Epithelial cell of proximal tubule (primary cell): ENCODE results near the gene TNFRSF12A. TPM values are rescaled to one million over a fixed set of nuclear protein-coding genes. Genes with fewer than 3 reads are reported as not detected.

Experiments
- DNase-seq: peaks from one replicate; pipeline ENCODE4 v3.0.0-alpha.2; 2011; ENCODE audit warnings: low read depth
- H3K4me3 ChIP-seq: 2 replicates; pipeline ENCODE4 v1.5.1; 2011; ENCODE audit warnings: low read depth, mild to moderate bottlenecking, low read length
- CTCF ChIP-seq: conservative IDR thresholded peaks from 2 replicates; pipeline ENCODE4 v1.5.1; 2012; ENCODE audit warnings: low read depth, mild to moderate bottlenecking, low read length
- total RNA-seq: library from RNA; depleted of rRNA; stranded (reverse); fragments of >200 nt; gene quantifications from 2 replicates; pipeline ENCODE4 v1.2.3, GENCODE V29; 2015

TNFRSF12A gene
- total RNA-seq, 1 donor from 2014 or later, result 451 TPM

DNA sequence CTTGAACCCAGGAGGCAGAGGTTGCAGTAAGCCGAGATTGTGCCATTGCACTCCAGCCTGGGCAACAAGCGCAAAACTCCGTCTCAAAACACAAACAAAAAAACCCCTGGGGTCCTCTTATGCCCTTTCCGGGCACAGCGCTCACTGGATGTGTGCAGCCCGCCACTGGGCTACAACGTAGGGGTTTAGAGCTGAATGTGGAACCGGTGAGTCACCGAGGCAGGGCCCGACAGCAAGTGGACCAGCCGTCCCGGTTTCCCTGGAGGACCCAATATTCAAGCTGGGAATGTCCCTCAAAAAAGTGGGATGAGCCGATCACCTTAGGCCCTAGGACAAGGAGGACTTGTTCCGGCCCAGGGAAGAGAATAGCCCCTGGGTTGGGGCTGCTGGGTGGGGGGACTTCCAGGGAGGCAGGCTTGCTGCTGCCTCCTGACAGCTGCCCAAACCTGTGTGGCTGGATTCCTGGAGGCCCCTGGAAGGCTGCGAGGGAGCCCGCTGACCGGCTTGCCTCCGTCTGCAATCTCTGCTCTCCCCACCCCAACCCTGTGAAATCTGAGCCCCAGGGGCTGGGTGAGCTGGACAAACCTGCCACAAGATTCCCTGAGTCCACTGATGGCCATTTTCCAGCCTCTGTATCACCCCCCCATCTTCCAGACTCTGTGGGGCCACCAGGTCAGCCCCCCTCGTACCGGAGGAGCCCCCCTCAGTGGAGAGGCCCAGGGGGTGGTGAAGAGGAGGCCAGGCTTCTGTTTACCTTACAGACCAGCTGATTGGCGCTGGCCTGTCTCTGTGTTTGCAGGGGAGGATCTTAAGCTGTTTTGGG, 10.4 kb upstream of the TNFRSF12A start:
- DNase-seq, result no peak
- no peak overlapping the region for H3K4me3 ChIP-seq
- TF ChIP-seq CTCF, result no peak

GRCh38 chr16:3010510-3010909, 9.7 kb upstream of the TNFRSF12A start:
- no peak for DNase-seq
- H3K4me3 ChIP-seq, result no peak overlapping the region
- no peak for TF ChIP-seq CTCF

DNA sequence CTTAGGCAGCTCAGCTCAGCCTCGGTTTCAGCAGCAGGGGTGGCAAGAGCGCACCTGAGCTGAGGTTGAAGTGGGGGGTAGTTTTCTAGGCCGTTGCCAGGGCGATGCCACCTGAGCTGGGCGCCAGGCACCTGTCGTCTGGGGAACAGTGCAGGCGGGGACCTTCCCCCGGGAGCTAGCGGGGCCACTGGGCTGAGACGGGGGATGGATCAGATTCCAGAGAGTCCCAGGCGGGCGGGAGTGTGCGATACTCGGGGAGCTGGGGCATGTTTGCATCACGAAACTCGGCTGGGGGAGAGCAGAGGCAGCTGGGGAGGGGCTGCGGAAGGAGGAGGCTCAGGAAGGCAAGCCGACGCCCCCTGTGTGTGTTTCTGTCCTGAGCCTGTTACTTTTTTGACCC, 7.9 kb upstream of the TNFRSF12A start:
- no peak for TF ChIP-seq CTCF
- no peak for DNase-seq
- H3K4me3 ChIP-seq, result no peak overlapping the region

GRCh38 chr16:3012828-3013420, 7.2 kb upstream of the TNFRSF12A start, which contains the start of gene CLDN9:
TSS of gene CLDN9 (plus strand) at chr16:3012923. CDS start at chr16:3013363, 440 bp downstream.
- DNase-seq, result no peak
- no peak for TF ChIP-seq CTCF
- no peak within 1 kb of the TSS for H3K4me3 ChIP-seq

GRCh38 chr16:3013491-3013951, 6.6 kb upstream of the TNFRSF12A start:
- TF ChIP-seq CTCF, result no peak
- no peak for DNase-seq
- H3K4me3 ChIP-seq, result no peak overlapping the region

DNA sequence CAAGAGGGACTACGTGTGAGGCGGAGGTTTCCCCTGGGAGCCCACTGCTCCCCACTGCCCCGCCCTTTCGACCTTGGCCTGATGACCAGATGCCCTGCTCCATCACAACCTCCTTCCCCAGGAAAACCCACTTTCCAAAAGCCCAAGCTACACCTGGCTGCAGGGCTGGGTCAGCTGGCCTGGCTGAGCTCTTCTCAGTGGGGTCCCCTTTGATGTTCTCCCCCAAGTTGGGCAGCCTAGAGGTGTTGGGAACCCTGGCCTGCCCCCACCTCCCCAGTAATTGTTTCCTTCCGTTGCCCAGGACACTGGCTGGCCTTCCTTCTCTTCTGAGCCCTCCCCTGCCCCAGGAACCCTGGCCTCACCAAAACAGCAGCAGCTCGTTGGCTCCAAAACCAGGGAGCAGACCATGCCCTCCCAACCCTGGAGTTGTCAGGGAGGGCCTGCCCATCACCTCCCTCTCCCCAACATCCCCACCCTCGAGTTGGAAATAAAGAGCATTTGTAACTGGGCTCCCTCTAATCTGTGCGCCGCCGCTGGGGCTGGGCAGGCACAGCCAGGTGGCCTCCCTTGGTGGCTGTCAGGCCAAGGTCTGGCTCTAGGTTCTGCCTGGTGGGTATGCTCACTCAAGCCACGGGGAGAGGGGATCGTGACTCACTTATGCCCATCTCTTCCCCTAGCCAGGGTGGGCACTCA, 6.0 kb upstream of the TNFRSF12A start:
- TF ChIP-seq CTCF, result no peak

More for the DNA sequence above, 6.0 kb upstream of the TNFRSF12A start:
- no peak overlapping the region for H3K4me3 ChIP-seq
- DNase-seq, result no peak
